Measurements from ENCODE around the gene ADGRG1. TPM values are rescaled to one million over a fixed set of nuclear protein-coding genes. Genes with fewer than 3 reads are reported as not detected.

The ADGRG1 gene
- total RNA-seq, 3 donors from 2014 or later (not counting 1 experiment from before 2014, with no cell fraction given), result 830 to 949 (median 858) TPM

DNA sequence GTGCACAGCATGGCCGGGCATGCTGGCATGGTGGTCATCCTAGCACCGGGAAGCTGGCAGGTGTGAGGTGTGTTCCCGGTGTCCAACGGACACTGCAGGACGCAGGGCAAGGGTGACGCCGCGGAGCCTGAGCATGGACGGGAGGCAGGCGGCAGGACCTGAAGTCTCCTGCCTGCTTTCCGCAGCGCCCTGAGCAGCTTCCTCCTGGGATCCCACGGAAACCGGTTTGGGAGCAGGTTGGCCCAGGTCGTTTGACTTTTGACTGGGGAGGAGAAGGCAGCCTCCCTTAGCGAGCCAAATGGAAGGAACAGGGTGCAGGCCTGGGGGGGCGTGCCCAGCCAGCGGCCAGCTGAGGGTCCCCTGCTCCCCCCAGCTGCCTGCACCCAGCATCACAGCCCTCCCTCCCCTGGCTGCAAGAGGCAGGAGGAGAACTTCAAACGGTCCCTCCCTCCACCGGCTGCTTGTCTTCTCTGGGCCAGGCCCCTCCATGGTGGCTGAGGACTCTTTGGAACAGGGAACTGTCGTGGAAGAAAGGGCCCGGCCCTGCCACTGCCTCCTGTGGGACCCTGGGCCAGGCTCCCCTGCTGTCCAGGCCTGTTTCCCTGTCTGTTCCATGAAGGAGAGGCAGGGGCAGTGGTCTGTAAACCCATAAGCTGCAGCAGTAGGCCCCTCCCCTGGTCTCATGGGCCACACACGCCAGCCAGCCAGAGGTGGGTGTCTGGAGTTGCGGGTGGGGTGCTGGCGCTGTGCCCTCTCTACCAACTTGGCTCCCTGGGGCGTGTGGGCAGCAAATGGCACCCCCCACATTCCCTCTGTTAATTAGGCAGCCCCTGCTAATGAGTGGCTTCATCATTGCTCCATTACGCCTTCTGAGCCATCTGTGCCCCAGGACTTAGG is 7.8 kb upstream of the ADGRG1 start:
- peaks cover 21 to 31% of the 10 kb centered on the region in 2 donors for H3K4me1 Mint-ChIP-seq
- 92% methylated on average over 27 of the region's 27 CpGs for WGBS (ENCODE audit: insufficient coverage)
- DNase-seq, result no peak
- no peak overlapping the region for H3K4me3 ChIP-seq (ENCODE audit: low read length)
- ATAC-seq, result no peak
- no peaks in the 10 kb centered on the region for H3K36me3 Mint-ChIP-seq
- H3K4me1 ChIP-seq (ENCODE audit: control insufficient read depth, insufficient read depth, low read length), result peaks cover 28% of the 10 kb centered on the region
- no peak overlapping the region for H3K27ac ChIP-seq (ENCODE audit: low read length)
- H3K9me3 ChIP-seq (ENCODE audit: control insufficient read depth, insufficient read depth, low read length), result no peaks in the 10 kb centered on the region
- intact Hi-C loops (cut with micrococcal nuclease), result no loop called here
- H3K36me3 ChIP-seq (ENCODE audit: control insufficient read depth, insufficient read depth, low read length), result no peaks in the 10 kb centered on the region
- no peak overlapping the region for H3K27ac Mint-ChIP-seq
- no peak for TF ChIP-seq CTCF (IDR thresholded peaks at IDR 0.05)
- H3K27me3 ChIP-seq (ENCODE audit: control insufficient read depth, insufficient read depth, low read length), result no peaks in the 10 kb centered on the region
- no peaks in the 10 kb centered on the region for H3K9me3 Mint-ChIP-seq
- H3K27me3 Mint-ChIP-seq (ENCODE audit: low read depth in 2 of 2), result peaks cover 0 to 3% of the 10 kb centered on the region in 2 donors
- no peak overlapping the region for H3K4me3 Mint-ChIP-seq

DNA sequence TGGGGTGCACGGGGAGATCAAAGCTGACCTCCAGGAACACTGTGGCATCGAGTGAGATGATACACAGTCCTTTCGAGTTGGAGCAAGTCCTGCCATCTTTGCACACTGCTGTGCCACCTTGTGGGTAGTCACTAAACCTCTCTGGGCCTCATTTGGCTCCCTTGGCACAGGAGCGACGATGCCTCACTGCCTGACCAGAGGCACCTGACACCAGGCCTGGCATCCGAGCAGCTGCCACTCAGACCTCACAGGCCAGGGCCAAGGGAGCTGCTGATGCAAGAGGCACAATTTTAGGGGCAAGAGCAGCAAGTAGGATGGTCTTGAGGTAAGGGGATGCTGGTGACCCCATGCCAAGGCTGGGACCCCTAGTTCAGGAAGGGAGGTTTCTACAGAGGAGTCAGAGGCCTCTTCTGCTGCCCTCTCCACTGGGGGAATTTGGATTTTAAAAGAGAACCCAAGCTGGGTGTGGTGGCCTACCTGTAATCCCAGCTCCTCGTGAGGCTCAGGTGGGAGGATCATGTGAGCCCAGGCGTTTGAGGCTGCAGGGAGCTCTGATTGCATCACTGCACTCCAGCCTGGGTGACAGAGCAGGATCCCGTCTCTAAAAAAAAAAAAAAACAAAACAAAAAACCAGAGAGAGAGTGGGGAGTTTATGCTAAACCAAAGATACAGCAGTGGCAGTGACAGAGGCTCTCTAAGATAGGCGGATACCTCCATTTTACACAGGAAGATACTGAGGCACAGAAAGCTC is 6.7 kb upstream of the ADGRG1 start:
- Mint-ChIP-seq H3K9me3 (no peaks in the 10 kb centered on the region), H3K4me1 (peaks cover 26 to 34% of the 10 kb centered on the region in 2 donors), H3K4me3 (no peak overlapping the region), H3K27me3 (ENCODE audit: low read depth in 2 of 2) (peaks cover 0 to 3% of the 10 kb centered on the region in 2 donors), H3K36me3 (no peaks in the 10 kb centered on the region), H3K27ac (no peak overlapping the region)
- no peak for TF ChIP-seq CTCF (IDR thresholded peaks at IDR 0.05)
- Histone ChIP-seq H3K4me3 (ENCODE audit: low read length) (no peak overlapping the region), H3K36me3 (ENCODE audit: control insufficient read depth, insufficient read depth, low read length) (no peaks in the 10 kb centered on the region), H3K27ac (ENCODE audit: low read length) (no peak overlapping the region), H3K27me3 (ENCODE audit: control insufficient read depth, insufficient read depth, low read length) (no peaks in the 10 kb centered on the region), H3K4me1 (ENCODE audit: control insufficient read depth, insufficient read depth, low read length) (peaks cover 22% of the 10 kb centered on the region), H3K9me3 (ENCODE audit: control insufficient read depth, insufficient read depth, low read length) (no peaks in the 10 kb centered on the region)
- WGBS (ENCODE audit: insufficient coverage), result 79% methylated on average over 9 of the region's 10 CpGs
- intact Hi-C loops (cut with micrococcal nuclease), result no loop called here
- ATAC-seq (no peak), DNase-seq (no peak)

DNA sequence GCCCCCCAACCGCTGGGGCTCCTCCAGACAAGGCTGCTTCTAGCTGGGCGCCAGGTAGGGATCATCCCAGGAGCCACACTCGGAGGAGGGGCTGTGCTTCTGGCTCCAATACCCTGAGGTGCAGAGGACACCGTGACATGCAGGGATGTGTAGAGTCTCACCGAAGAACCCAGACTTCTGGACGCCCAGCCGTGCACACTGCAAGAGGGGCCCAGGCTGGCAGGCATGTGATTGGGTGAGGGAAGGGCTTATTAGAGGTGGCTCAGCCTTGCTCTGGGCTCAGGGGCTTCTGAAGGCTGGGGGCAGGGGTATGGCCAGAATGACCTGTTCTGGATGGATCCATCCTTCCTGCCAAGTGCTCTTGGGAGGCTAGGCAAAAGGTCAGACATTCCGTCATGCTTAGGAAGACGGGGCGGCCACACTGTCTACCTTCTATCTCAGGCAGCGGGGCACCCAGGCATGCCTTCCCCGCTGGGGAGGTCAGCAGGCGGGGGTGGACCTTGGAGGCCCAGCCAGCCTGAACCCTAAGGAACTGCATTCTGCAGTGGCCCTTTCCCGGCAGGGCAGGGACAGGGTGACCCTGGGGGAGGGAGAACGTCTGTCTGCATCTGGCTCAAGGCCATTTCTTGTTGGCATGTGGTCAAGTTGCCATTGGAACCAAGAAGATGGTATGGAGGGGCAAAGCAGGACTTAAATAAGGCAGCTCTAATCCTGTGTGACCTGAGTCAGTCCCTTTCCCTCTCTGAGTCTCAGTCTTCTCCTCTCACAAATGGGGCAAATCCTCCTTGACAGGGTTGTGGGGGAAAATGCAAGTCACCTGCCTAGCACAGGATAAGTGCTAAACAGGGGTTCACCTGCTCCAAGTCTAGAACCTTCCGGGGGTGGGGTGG is 5.8 kb upstream of the ADGRG1 start:
- Mint-ChIP-seq H3K27ac (no peak overlapping the region), H3K9me3 (no peaks in the 10 kb centered on the region), H3K27me3 (ENCODE audit: low read depth in 2 of 2) (peaks cover 0 to 3% of the 10 kb centered on the region in 2 donors), H3K36me3 (no peaks in the 10 kb centered on the region), H3K4me1 (peaks cover 22 to 30% of the 10 kb centered on the region in 2 donors), H3K4me3 (no peak overlapping the region)
- 91% methylated on average over 16 of the region's 16 CpGs for WGBS (ENCODE audit: insufficient coverage)
- no peak overlapping the region for H3K4me3 ChIP-seq (ENCODE audit: low read length)
- H3K4me1 ChIP-seq (ENCODE audit: control insufficient read depth, insufficient read depth, low read length), result peaks cover 14% of the 10 kb centered on the region
- no peaks in the 10 kb centered on the region for H3K9me3 ChIP-seq (ENCODE audit: control insufficient read depth, insufficient read depth, low read length)
- H3K27ac ChIP-seq (ENCODE audit: low read length), result no peak overlapping the region
- no peaks in the 10 kb centered on the region for H3K27me3 ChIP-seq (ENCODE audit: control insufficient read depth, insufficient read depth, low read length)
- TF ChIP-seq CTCF (IDR thresholded peaks at IDR 0.05), result no peak
- H3K36me3 ChIP-seq (ENCODE audit: control insufficient read depth, insufficient read depth, low read length), result no peaks in the 10 kb centered on the region
- DNase-seq (no peak), ATAC-seq (no peak)
- intact Hi-C loops (cut with micrococcal nuclease), result no loop called here
